ENCODE data around the gene SUSD1.
A peak's percentile ranks its signal among the peaks of the same experiment; 100 is the strongest.
"Not testable (repeated sequence)": the region's sequence is repeated elsewhere in the genome, so short reads cannot be mapped to it uniquely, and the experiment has no call there.

SUSD1 gene

GRCh38 chr9:112129246-112129645 lies 45.9 kb downstream of the SUSD1 start:
- no peak for DNase-seq

GRCh38 chr9:112128399-112128798 lies 46.7 kb downstream of the SUSD1 start:
- not testable (repeated sequence) for DNase-seq

GRCh38 chr9:112127281-112127680 lies 47.8 kb downstream of the SUSD1 start:
- no peak for DNase-seq

GRCh38 chr9:112125951-112126388 lies 49.1 kb downstream of the SUSD1 start:
- no peak for DNase-seq

- DNase-seq: no peak
Measured at GRCh38 chr9:112124156-112124555, 50.9 kb downstream of the SUSD1 start.

- peak; percentile 23 for DNase-seq
Measured at GRCh38 chr9:112121633-112122032, 53.5 kb downstream of the SUSD1 start.

- no peak for DNase-seq
Measured at GRCh38 chr9:112120439-112120925, 54.6 kb downstream of the SUSD1 start.

GRCh38 chr9:112120030-112120341 lies 55.1 kb downstream of the SUSD1 start:
- no peak for DNase-seq

GRCh38 chr9:112119225-112120029 lies 55.7 kb downstream of the SUSD1 start:
- DNase-seq: no peak

- DNase-seq: no peak
Measured at GRCh38 chr9:112118009-112118408, 57.1 kb downstream of the SUSD1 start.

- DNase-seq: no peak
Measured at GRCh38 chr9:112115970-112116753, 58.9 kb downstream of the SUSD1 start.

GRCh38 chr9:112115109-112115508 lies 60.0 kb downstream of the SUSD1 start:
- DNase-seq: no peak

- peak; percentile 12 for DNase-seq
Measured at GRCh38 chr9:112112941-112113681, 62.0 kb downstream of the SUSD1 start.

GRCh38 chr9:112112519-112112918 lies 62.6 kb downstream of the SUSD1 start:
- no peak for DNase-seq

GRCh38 chr9:112111461-112111860 lies 63.6 kb downstream of the SUSD1 start:
- no peak for DNase-seq

GRCh38 chr9:112110777-112111113 lies 64.4 kb downstream of the SUSD1 start:
- DNase-seq: no peak

GRCh38 chr9:112110094-112110776 lies 64.9 kb downstream of the SUSD1 start:
- DNase-seq: no peak

GRCh38 chr9:112104901-112105300 lies 70.2 kb downstream of the SUSD1 start:
- DNase-seq: no peak

- DNase-seq: no peak
Measured at GRCh38 chr9:112104401-112104800, 70.7 kb downstream of the SUSD1 start.

- DNase-seq: no peak
Measured at GRCh38 chr9:112103405-112103804, 71.7 kb downstream of the SUSD1 start.

GRCh38 chr9:112097712-112098688 lies 77.1 kb downstream of the SUSD1 start:
- DNase-seq: peak; percentile 85
